ENCODE data around the gene FCHSD1.

Gene FCHSD1

GRCh38 chr5:141609044-141609443, 42.2 kb downstream of the FCHSD1 start:
- TF ChIP-seq, protein P1, sequence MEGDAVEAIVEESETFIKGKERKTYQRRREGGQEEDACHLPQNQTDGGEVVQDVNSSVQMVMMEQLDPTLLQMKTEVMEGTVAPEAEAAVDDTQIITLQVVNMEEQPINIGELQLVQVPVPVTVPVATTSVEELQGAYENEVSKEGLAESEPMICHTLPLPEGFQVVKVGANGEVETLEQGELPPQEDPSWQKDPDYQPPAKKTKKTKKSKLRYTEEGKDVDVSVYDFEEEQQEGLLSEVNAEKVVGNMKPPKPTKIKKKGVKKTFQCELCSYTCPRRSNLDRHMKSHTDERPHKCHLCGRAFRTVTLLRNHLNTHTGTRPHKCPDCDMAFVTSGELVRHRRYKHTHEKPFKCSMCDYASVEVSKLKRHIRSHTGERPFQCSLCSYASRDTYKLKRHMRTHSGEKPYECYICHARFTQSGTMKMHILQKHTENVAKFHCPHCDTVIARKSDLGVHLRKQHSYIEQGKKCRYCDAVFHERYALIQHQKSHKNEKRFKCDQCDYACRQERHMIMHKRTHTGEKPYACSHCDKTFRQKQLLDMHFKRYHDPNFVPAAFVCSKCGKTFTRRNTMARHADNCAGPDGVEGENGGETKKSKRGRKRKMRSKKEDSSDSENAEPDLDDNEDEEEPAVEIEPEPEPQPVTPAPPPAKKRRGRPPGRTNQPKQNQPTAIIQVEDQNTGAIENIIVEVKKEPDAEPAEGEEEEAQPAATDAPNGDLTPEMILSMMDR (IDR thresholded peaks at IDR 0.05; ENCODE audit: low read depth, low read length, missing control alignments): no peak
- in situ Hi-C loops (cut with HindIII; ENCODE audit: low pct_ligation_motif_present, low sequenced_read_pairs): no loop called here
- no peak overlapping the region for H3K27ac ChIP-seq
- no peaks in the 10 kb centered on the region for H3K27me3 ChIP-seq (replicated peaks)
- no peak overlapping the region for H3K4me3 ChIP-seq (ENCODE audit: low read depth, low read length)
- no peaks in the 10 kb centered on the region for H3K36me3 ChIP-seq (replicated peaks)
- DNase-seq: no peak

- H3K27me3 ChIP-seq (replicated peaks): no peaks in the 10 kb centered on the region
- H3K4me3 ChIP-seq (ENCODE audit: low read depth, low read length): no peak overlapping the region
- no peaks in the 10 kb centered on the region for H3K36me3 ChIP-seq (replicated peaks)
- H3K27ac ChIP-seq: no peak overlapping the region
- TF ChIP-seq, protein P1 (IDR thresholded peaks at IDR 0.05; ENCODE audit: low read depth, low read length, missing control alignments): no peak
- in situ Hi-C loops (cut with HindIII; ENCODE audit: low pct_ligation_motif_present, low sequenced_read_pairs): no loop called here
- DNase-seq: no peak
Observed at GRCh38 chr5:141608557-141608956, 42.7 kb downstream of the FCHSD1 start.

DNA sequence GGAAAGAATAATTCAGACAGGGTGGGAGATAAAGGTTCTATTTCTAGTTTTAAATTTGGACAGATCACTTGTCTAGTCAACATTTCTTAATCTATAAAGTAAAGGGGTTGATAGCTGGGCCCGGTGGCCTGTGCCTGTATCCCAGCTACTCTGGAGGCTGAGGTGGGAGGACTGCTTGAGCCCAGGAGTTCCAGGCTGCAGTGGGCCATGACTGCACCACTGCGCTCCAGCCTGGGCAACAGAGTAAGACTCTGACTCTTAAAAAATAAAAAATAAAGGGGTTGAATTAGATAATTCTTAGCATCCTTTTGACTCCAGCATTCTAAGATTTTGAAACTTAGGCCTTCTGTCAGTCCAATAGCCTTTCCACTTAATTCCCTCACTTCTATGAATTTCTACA, 43.2 kb downstream of the FCHSD1 start:
- Histone ChIP-seq H3K27ac (no peak overlapping the region), H3K4me3 (ENCODE audit: low read depth, low read length) (no peak overlapping the region), H3K27me3 (replicated peaks) (no peaks in the 10 kb centered on the region), H3K36me3 (replicated peaks) (no peaks in the 10 kb centered on the region)
- in situ Hi-C loops (cut with HindIII; ENCODE audit: low pct_ligation_motif_present, low sequenced_read_pairs): no loop called here
- TF ChIP-seq, protein P1 (IDR thresholded peaks at IDR 0.05; ENCODE audit: low read depth, low read length, missing control alignments): no peak
- DNase-seq: no peak

DNA sequence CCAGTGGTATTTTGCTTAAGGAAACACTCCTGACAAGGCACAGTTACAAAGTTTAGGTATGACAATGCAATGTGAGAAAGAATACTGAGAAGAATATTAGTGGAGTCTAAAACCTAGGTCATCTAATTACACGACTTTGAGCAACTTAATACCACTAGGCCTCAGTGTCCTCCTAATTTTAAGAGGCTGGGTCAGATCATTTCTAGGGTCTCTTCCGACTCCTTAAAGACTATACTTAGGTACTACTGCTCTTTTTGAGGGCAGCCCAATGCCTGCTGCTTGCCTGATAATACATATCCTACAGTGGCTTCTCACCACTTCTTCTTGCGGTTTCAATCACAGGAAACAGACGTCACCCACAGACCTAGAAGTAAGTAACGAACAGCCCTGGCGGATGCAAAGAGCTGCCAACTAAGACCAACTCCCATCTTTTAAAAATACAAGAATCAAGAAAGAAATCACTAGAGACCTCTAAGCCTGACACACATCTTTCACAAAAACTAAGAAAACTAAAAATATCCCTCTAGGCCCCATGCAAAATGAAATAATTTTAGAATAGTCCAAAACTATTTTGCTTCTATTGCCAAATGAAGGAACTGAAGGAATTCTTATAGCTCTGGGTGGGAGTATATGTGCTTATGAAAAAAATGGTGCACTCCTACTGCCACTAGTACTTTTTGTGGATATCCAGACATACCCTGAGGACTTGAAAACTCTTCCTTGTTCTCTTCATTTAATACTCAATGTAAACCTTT, 45.5 kb downstream of the FCHSD1 start:
- Histone ChIP-seq H3K4me3 (ENCODE audit: low read depth, low read length) (no peak overlapping the region), H3K27ac (peak overlapping the region; percentile 77), H3K36me3 (replicated peaks) (no peaks in the 10 kb centered on the region), H3K27me3 (replicated peaks) (no peaks in the 10 kb centered on the region)
- in situ Hi-C loops (cut with HindIII; ENCODE audit: low pct_ligation_motif_present, low sequenced_read_pairs): no loop called here
- DNase-seq: peak; percentile 92
- TF ChIP-seq, protein P1 (IDR thresholded peaks at IDR 0.05; ENCODE audit: low read depth, low read length, missing control alignments): no peak

DNA sequence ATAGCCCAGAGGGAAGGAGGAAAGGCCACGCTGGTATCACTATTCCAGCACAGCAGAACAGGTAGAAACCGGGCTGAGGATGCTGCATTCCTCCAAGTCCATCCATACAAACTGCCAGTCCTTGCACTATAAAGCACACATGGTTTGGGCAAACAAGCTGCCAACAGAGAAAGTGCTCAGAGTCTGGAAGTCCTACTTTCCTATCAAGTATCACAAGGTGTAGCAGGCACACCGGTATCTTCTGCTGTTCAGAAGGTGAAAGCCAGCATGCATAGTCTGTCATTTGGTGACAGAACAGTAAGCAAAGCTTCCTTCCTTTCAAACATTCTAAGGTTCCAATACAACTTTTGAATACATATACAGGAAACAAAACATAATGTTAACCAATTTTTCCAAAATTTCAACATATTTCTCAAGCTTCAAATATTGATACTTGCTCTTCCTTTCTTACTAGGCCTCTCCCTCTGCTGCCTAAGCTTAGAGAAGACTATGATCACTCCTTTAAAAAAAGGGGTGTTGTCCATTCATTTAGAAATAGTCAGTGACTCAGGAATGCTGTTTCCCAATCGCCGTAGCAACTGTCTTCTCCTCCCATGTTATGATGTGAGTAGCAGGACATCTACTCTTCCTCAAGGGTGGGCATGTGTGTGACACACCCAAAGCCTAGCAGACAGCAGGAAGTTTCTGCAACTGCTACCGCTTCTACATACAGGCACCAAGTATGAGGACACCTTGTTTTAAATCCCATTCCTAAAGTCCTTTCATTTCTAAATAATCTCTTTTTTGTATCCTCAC, 47.1 kb downstream of the FCHSD1 start:
- Histone ChIP-seq H3K27ac (peak overlapping the region; percentile 77), H3K4me3 (ENCODE audit: low read depth, low read length) (no peak overlapping the region), H3K27me3 (replicated peaks) (no peaks in the 10 kb centered on the region), H3K36me3 (replicated peaks) (no peaks in the 10 kb centered on the region)
- in situ Hi-C loops (cut with HindIII; ENCODE audit: low pct_ligation_motif_present, low sequenced_read_pairs): no loop called here
- peak; percentile 97 for DNase-seq
- TF ChIP-seq, protein P1 (IDR thresholded peaks at IDR 0.05; ENCODE audit: low read depth, low read length, missing control alignments): no peak
